ENCODE measurements around the gene FASTKD3.

- TF ChIP-seq, protein P1, sequence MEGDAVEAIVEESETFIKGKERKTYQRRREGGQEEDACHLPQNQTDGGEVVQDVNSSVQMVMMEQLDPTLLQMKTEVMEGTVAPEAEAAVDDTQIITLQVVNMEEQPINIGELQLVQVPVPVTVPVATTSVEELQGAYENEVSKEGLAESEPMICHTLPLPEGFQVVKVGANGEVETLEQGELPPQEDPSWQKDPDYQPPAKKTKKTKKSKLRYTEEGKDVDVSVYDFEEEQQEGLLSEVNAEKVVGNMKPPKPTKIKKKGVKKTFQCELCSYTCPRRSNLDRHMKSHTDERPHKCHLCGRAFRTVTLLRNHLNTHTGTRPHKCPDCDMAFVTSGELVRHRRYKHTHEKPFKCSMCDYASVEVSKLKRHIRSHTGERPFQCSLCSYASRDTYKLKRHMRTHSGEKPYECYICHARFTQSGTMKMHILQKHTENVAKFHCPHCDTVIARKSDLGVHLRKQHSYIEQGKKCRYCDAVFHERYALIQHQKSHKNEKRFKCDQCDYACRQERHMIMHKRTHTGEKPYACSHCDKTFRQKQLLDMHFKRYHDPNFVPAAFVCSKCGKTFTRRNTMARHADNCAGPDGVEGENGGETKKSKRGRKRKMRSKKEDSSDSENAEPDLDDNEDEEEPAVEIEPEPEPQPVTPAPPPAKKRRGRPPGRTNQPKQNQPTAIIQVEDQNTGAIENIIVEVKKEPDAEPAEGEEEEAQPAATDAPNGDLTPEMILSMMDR (conservative IDR thresholded peaks at IDR 0.05 in 1 of 2, IDR thresholded peaks at IDR 0.05 in 1 of 2; ENCODE audit: low read depth in 1 of 2, low read length in 2 of 2), result no peak
- TF ChIP-seq EZH2 (IDR thresholded peaks at IDR 0.05; ENCODE audit: low read length, missing control alignments), result no peak
Measured at GRCh38 chr5:7902666-7903625, 34.1 kb upstream of the FASTKD3 start.

Data from fibroblast of lung (primary cell).